ENCODE data around the gene TRANK1.

TRANK1 gene

DNA sequence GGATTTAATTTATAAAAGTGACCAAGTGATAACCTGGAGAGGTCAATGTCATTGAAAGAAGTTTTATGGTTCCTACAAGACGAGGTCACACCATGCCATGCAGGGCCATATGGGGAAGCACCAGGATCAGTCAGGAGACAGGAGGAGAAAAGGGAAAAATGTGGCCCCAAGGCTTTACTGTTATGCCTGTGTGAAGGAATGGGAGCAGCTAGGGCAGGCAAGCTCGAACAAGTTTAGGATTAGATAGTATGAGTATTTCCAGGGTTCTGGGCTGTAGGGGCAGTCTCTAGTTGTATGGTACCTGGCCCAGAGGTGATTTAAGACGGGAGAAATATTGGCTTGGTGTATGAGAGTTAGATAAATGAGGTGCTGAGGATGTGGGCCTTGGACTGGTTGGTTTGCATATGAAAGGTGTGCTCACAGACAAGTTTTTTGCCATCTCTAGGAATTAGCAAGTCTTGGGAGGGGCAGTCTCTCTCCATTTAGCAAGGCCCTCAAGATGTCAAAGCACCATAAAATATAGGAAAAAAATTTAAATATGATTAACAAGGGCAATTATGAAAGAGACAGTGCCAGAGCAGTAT lies 144.2 kb downstream of the TRANK1 start:
- DNase-seq (ENCODE audit: low spot score): no peak

DNA sequence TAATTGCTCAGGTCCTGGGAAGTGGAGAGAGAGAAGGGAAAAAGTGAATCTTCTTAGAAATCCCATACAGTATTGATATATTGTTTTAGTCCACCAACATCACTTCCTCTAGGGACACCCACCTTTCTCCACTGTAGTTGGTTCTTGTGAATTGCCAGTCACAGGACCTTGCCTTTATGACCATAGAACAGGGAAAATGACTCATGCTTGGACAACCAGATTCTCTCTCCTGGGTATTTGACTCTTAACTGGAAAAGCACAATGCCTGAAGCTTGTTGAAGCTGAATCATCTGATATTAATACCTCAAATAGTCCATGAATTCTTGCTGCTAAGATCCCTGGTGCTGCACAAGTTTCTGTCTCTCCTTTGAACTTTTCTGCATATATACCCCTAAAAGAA lies 148.0 kb downstream of the TRANK1 start:
- DNase-seq (ENCODE audit: low spot score): peak; percentile 36

DNA sequence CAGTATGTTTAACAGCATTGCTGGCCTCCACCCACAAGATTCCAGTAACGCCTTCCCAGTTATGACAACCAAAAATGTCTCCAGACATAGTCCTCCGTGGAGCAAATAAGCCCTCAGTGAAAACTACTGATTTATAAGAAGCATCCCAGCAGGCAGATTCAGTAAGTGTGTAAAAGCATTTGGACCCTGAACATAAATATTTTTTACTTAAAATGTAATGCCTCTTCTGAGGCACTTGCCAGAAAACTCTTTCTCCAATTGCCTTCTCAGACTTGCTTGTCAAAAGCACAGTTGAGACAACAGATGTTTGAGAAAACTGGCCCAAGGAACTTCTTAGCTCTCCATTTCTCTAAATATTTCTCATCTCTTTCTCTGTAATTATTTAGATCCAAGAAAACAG lies 148.7 kb downstream of the TRANK1 start:
- no peak for DNase-seq (ENCODE audit: low spot score)

DNA sequence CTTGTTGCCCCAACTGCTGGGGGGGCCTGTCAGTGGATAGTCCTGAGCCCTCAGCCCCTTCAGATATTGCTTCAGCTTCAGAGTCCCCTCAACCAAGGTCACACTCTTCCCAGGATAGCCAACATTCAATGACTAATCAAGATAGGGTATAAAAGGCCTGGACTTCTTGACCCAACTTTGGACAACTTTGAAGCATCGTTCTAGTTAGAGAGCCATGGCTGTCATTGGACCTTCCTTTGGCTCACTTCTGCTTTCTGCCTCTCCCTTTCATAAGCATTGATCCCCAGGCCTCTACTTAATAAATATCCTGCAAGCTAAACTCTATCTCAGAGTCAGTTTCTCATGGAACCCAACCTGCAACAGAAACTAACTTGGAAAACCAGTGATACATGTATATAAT lies 149.2 kb downstream of the TRANK1 start:
- no peak for DNase-seq (ENCODE audit: low spot score)

DNA sequence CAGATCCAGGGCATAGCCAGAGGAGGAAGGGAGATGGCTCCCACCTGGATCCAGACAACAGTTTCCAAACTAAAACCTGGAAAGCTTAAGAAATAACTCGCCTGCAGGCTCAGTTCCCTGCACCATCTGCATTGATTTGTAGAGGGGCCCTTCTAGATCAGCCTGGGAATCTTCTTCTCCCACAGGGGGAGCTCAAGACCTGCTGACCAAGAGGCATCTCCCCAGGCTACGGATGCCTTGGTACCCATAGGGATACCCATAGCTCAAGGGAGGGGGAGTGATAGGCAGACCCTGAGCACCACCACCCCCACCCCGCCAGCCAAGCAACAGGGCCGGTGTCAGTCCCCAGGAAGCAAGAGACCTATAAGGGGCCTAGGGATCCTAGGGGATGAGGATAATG lies 152.5 kb downstream of the TRANK1 start:
- DNase-seq (ENCODE audit: low spot score): peak; percentile 27

DNA sequence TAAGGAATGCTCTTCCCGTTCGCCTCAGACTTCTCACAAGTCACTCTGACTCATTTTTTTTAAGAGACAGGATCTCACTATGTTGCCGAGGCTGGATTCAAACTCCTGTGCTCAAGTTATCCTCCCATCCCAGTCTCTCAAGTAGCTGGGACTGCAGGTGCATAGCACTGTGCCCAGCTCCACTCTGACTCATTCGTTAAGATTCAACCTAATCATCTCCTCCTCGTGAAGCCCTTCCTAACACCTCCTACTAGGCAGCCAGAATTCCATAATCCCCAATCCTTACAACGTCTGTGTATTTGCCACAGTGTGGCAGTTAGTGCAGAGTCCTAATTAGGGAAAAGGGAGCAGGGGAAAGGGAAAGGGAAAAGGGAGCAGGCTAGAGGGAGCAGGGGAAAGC lies 154.1 kb downstream of the TRANK1 start:
- no peak for DNase-seq (ENCODE audit: low spot score)

DNA sequence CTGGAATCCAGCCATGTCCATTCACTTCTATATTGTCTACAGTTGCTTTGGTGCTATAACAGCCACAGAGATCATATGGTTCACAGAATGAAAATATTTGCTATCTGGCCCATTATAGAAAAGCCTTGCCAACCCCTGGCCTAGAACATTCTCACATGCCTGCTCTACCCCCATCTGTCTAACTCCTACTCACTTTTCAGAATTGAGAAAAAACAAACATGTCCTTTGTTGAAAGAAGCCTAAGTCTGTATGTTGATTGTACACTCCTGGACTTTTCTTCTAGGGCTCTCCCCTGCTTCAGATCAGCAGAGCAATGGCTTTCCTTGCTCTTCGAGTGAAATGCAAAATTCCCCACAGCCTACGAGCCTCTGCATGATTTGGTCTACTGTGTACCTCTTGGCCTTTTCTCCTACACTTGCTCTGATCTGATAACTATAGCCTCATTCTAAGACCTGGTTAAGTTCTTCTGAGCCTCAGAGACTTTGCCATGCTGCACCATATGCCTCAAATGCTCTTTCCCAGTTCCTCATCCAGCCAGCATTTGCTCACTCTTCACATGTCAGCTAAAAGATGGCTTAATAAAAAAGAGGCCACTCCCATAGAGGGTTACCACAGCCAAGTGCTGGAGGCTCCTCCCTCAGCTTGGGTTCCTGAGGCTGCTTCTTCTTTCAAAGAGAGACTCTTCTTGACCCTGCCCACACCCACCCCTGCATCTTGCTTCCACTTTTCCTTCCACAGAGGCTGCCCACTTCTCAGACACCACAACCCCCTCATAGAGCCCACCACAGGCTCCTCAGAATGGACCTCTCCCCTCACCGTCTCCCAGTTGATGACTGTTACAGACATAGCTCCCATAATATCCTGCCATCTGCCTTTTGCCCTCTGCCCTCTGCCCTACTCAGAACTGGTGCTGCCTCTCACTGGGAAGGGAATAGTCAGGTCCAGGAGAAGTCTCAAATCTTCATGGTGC lies 157.6 kb downstream of the TRANK1 start:
- no peak for DNase-seq (ENCODE audit: low spot score)

DNA sequence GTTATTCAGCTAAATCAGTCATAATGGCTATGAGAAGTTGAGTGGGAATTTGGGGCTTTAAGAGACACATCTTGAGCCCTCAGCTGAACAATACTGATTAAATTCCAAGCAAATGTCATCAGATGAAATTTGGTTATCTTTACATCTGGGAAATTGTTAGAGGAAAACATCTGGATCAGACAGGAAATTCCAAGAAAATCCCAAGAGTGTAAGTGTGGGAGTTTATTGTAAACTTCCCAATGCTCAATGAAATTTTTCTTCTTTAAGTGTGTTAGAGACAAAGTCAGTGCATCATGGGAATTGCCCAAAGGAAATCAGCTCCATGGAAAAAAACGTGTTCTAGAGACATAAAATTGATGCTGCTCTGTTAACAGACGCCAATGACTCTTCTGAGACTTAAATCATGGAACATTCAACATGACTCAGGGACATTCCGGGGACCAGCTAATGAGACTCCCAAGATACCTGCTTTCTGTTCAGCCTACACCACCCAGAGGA lies 160.7 kb downstream of the TRANK1 start:
- DNase-seq (ENCODE audit: low spot score): no peak

DNA sequence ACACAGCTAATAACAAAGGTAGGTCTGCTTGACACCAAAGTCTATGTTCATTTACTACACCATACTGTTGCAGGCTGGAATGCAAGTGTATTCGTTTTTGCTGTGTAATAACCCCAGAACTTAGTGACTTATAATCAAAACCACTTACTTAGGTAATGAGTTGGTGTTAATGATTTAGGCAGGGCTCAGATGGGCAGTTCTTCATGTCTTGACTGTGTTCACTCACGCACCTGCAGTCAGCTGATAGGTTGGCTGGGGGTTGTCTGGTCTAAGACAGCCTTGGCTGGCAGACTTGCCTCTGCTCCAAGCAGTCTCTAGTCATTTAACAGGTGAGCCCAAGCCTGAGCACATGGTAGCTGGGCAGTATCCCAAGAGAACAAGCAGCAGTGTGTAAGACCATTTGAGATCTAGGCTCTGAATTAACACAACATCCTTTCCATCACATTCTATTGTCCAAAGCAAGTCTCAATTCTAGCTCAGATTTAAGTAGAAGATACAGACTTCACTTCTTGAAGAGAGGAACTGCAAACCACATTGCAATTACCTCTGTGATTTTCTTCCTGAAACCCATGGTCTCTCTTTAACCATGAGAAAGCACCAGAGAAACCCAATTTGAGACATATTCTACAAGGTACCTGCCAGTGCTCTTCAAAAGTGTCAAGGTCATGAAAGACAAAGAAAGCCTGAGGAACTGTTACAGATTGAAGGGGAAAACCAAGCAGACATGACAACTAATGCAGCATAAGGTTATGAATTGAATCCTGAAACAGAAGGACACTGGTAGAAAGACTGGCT lies 167.2 kb downstream of the TRANK1 start:
- no peak for DNase-seq (ENCODE audit: low spot score)

Data from AG20443 (cell line).